Activated T-helper 9 cell treated with anti-CD3 and anti-CD28 coated beads, Interleukin-2, amount 50 U/mL, for 16 hours (primary cell): Measurements from ENCODE around the gene TPRX1.
"Not testable (repeated sequence)": the region's sequence is repeated elsewhere in the genome, so short reads cannot be mapped to it uniquely, and the experiment has no call there.

Experiments
- DNase-seq: peaks from one replicate; pipeline ENCODE4 v3.0.0-alpha.2; 2020; ENCODE audit warnings: low read depth

The TPRX1 gene

GRCh38 chr19:47801270-47801669 lies 3.1 kb downstream of the TPRX1 start:
- DNase-seq = no peak

GRCh38 chr19:47798904-47799266 lies 5.5 kb downstream of the TPRX1 start:
- no peak for DNase-seq

- no peak for DNase-seq
These were observed 6.1 kb downstream of the TPRX1 start for GRCh38 chr19:47797996-47798903.

GRCh38 chr19:47796785-47797184 lies 7.6 kb downstream of the TPRX1 start:
- no peak for DNase-seq

GRCh38 chr19:47794526-47794925 lies 9.8 kb downstream of the TPRX1 start:
- DNase-seq = no peak

- no peak for DNase-seq
These were observed 11.7 kb downstream of the TPRX1 start for GRCh38 chr19:47792616-47793015.

- DNase-seq = peak; percentile 76
These were observed 13.9 kb downstream of the TPRX1 start for GRCh38 chr19:47790398-47790814.

- DNase-seq = not testable (repeated sequence)
These were observed 14.5 kb downstream of the TPRX1 start for GRCh38 chr19:47789811-47790210.

- DNase-seq = not testable (repeated sequence)
These were observed 17.0 kb downstream of the TPRX1 start for GRCh38 chr19:47787307-47787706.

GRCh38 chr19:47786566-47786965 lies 17.8 kb downstream of the TPRX1 start:
- DNase-seq = no peak

GRCh38 chr19:47781590-47782262 lies 22.6 kb downstream of the TPRX1 start:
- no peak for DNase-seq

- DNase-seq = no peak
These were observed 24.2 kb downstream of the TPRX1 start for GRCh38 chr19:47780215-47780551.

GRCh38 chr19:47779524-47780214 lies 24.7 kb downstream of the TPRX1 start:
- no peak for DNase-seq

- DNase-seq = no peak
These were observed 25.4 kb downstream of the TPRX1 start for GRCh38 chr19:47778954-47779351.

GRCh38 chr19:47778049-47778953 lies 26.1 kb downstream of the TPRX1 start, which contains the start of gene SELENOW:
TSS of gene SELENOW (plus strand) at chr19:47778703. CDS start at chr19:47778786, 83 bp downstream.
- peak; percentile 61 for DNase-seq

GRCh38 chr19:47777245-47778048 lies 26.9 kb downstream of the TPRX1 start:
- DNase-seq = not testable (repeated sequence)

GRCh38 chr19:47776568-47776967 lies 27.8 kb downstream of the TPRX1 start:
- no peak for DNase-seq

- not testable (repeated sequence) for DNase-seq
These were observed 33.1 kb downstream of the TPRX1 start for GRCh38 chr19:47771291-47771690.

- no peak for DNase-seq
These were observed 34.8 kb downstream of the TPRX1 start for GRCh38 chr19:47769534-47769933.

- no peak for DNase-seq
These were observed 35.7 kb downstream of the TPRX1 start for GRCh38 chr19:47768604-47769003.

GRCh38 chr19:47767349-47767748 lies 37.0 kb downstream of the TPRX1 start:
- no peak for DNase-seq
